AG09319 (cell line): ENCODE measurements around the gene TTLL11.

Experiments used
- DNase-seq: peaks from one replicate; pipeline ENCODE4 v3.0.0-alpha.2; 2010; ENCODE audit warnings: low read depth; ENCODE audit errors: extremely low read depth
- CTCF ChIP-seq: IDR thresholded peaks from 2 replicates; pipeline ENCODE4 v1.5.1; 2011; ENCODE audit warnings: low read depth, mild to moderate bottlenecking, inconsistent platforms, low read length, moderate library complexity

The TTLL11 gene

GRCh38 chr9:121885345-121885901 is 207.7 kb downstream of the TTLL11 start:
- TF ChIP-seq CTCF = no peak
- DNase-seq = peak; percentile 54

GRCh38 chr9:121884057-121884541 is 209.0 kb downstream of the TTLL11 start:
- DNase-seq = no peak
- TF ChIP-seq CTCF = no peak

- TF ChIP-seq CTCF = no peak
Measured at GRCh38 chr9:121883281-121884056, 209.6 kb downstream of the TTLL11 start.

GRCh38 chr9:121881920-121882500 is 211.1 kb downstream of the TTLL11 start:
- TF ChIP-seq CTCF = no peak
- no peak for DNase-seq

More at GRCh38 chr9:121883281-121884056, 209.6 kb downstream of the TTLL11 start:
- DNase-seq = no peak

GRCh38 chr9:121880343-121880898 is 212.7 kb downstream of the TTLL11 start:
- no peak for DNase-seq
- TF ChIP-seq CTCF = no peak

GRCh38 chr9:121878271-121878822 is 214.8 kb downstream of the TTLL11 start:
- no peak for TF ChIP-seq CTCF
- no peak for DNase-seq
